ENCODE measurements around the gene OR8B8. TPM values are rescaled to one million over a fixed set of nuclear protein-coding genes. Genes with fewer than 3 reads are reported as not detected.

The OR8B8 gene
- polyA plus RNA-seq, 1 donor from 2014 or later = not detected

- Histone ChIP-seq H3K4me3 (ENCODE audit: low read length) (no peak overlapping the region), H3K9me2 (ENCODE audit: insufficient read depth, low read length) (no peaks in the 10 kb centered on the region), H4K20me1 (ENCODE audit: insufficient read depth) (no peaks in the 10 kb centered on the region), H3K36me3 (ENCODE audit: insufficient read depth, low read length) (no peaks in the 10 kb centered on the region), H3F3A (ENCODE audit: insufficient read depth, low read length, poor library complexity, severe bottlenecking) (no peaks in the 10 kb centered on the region), H2AFZ (ENCODE audit: low read depth, low read length) (no peak overlapping the region), H3K27ac (ENCODE audit: low read length) (no peak overlapping the region), H3K9me3 (ENCODE audit: low read length) (no peaks in the 10 kb centered on the region), H3K27me3 (ENCODE audit: insufficient read depth, low read depth, low read length) (no peaks in the 10 kb centered on the region), H3K79me2 (replicated peaks; ENCODE audit: insufficient read depth, low read length) (no peaks in the 10 kb centered on the region), H3K4me2 (ENCODE audit: low read length) (no peak overlapping the region), H3K9ac (ENCODE audit: low read length) (no peak overlapping the region)
- TF ChIP-seq SMC3 (conservative IDR thresholded peaks at IDR 0.05; ENCODE audit: poor library complexity) = no peak
- TF ChIP-seq TAF1 (IDR thresholded peaks at IDR 0.05; ENCODE audit: low read depth) = no peak
- TF ChIP-seq RAD21 (conservative IDR thresholded peaks at IDR 0.05) = no peak
- no peak for TF ChIP-seq POLR2AphosphoS5 (IDR thresholded peaks at IDR 0.05)
- TF ChIP-seq EZH2 (IDR thresholded peaks at IDR 0.05; ENCODE audit: borderline replicate concordance, insufficient read depth, low read length, poor library complexity, severe bottlenecking) = no peak
Observed at GRCh38 chr11:124442442-124442841, 3.1 kb downstream of the OR8B8 start.

- Histone ChIP-seq H4K20me1 (ENCODE audit: insufficient read depth) (no peaks in the 10 kb centered on the region), H3K27ac (ENCODE audit: low read length) (no peak overlapping the region), H3K4me3 (ENCODE audit: low read length) (no peak overlapping the region), H3K9ac (ENCODE audit: low read length) (no peak overlapping the region), H2AFZ (ENCODE audit: low read depth, low read length) (no peak overlapping the region), H3F3A (ENCODE audit: insufficient read depth, low read length, poor library complexity, severe bottlenecking) (no peaks in the 10 kb centered on the region), H3K27me3 (ENCODE audit: insufficient read depth, low read depth, low read length) (no peaks in the 10 kb centered on the region), H3K4me2 (ENCODE audit: low read length) (no peak overlapping the region), H3K9me2 (ENCODE audit: insufficient read depth, low read length) (no peaks in the 10 kb centered on the region), H3K36me3 (ENCODE audit: insufficient read depth, low read length) (no peaks in the 10 kb centered on the region), H3K9me3 (ENCODE audit: low read length) (no peaks in the 10 kb centered on the region), H3K79me2 (replicated peaks; ENCODE audit: insufficient read depth, low read length) (no peaks in the 10 kb centered on the region)
- TF ChIP-seq RAD21 (conservative IDR thresholded peaks at IDR 0.05) = no peak
- no peak for TF ChIP-seq REST (IDR thresholded peaks at IDR 0.05; ENCODE audit: borderline replicate concordance)
- TF ChIP-seq EP300 (conservative IDR thresholded peaks at IDR 0.05; ENCODE audit: poor library complexity, severe bottlenecking) = no peak
- TF ChIP-seq MXI1 (conservative IDR thresholded peaks at IDR 0.05; ENCODE audit: poor library complexity, severe bottlenecking) = no peak
- no peak for TF ChIP-seq POLR2AphosphoS5 (IDR thresholded peaks at IDR 0.05)
- TF ChIP-seq EZH2 (IDR thresholded peaks at IDR 0.05; ENCODE audit: borderline replicate concordance, insufficient read depth, low read length, poor library complexity, severe bottlenecking) = no peak
- no peak for TF ChIP-seq SMC3 (conservative IDR thresholded peaks at IDR 0.05; ENCODE audit: poor library complexity)
- no peak for TF ChIP-seq CTCF (IDR thresholded peaks at IDR 0.05; ENCODE audit: poor library complexity, severe bottlenecking)
- no peak for TF ChIP-seq TAF1 (IDR thresholded peaks at IDR 0.05; ENCODE audit: low read depth)
Observed at GRCh38 chr11:124441519-124441918, 4.0 kb downstream of the OR8B8 start.
